Mucosa of stomach (tissue), 1 donor: ENCODE measurements around the gene SH3TC1.
A peak's percentile ranks its signal among the peaks of the same experiment; 100 is the strongest.

ENCODE experiments used
- H3K27me3 ChIP-seq: one replicate; pipeline ENCODE4 v1.7.0; 2013; ENCODE audit warnings: mild to moderate bottlenecking, low read length; ENCODE audit not compliant: control insufficient read depth, insufficient read depth
- H3K36me3 ChIP-seq: one replicate; pipeline ENCODE4 v1.7.0; 2013; ENCODE audit warnings: low read length; ENCODE audit not compliant: control insufficient read depth, insufficient read depth
- H3K4me1 ChIP-seq: one replicate; pipeline ENCODE4 v1.7.0; 2013; ENCODE audit warnings: mild to moderate bottlenecking, low read length; ENCODE audit not compliant: control insufficient read depth, insufficient read depth
- H3K4me3 ChIP-seq: one replicate; pipeline ENCODE4 v1.7.0; 2013; ENCODE audit warnings: low read length
- H3K9ac ChIP-seq: one replicate; pipeline ENCODE4 v1.7.0; 2013; ENCODE audit warnings: mild to moderate bottlenecking, low read length, moderate library complexity
- H3K9me3 ChIP-seq: one replicate; pipeline ENCODE4 v1.7.0; 2013; ENCODE audit warnings: mild to moderate bottlenecking, low read length, moderate library complexity; ENCODE audit not compliant: control insufficient read depth
- donor health status: Pancreatic carcinoma.

Gene SH3TC1

DNA sequence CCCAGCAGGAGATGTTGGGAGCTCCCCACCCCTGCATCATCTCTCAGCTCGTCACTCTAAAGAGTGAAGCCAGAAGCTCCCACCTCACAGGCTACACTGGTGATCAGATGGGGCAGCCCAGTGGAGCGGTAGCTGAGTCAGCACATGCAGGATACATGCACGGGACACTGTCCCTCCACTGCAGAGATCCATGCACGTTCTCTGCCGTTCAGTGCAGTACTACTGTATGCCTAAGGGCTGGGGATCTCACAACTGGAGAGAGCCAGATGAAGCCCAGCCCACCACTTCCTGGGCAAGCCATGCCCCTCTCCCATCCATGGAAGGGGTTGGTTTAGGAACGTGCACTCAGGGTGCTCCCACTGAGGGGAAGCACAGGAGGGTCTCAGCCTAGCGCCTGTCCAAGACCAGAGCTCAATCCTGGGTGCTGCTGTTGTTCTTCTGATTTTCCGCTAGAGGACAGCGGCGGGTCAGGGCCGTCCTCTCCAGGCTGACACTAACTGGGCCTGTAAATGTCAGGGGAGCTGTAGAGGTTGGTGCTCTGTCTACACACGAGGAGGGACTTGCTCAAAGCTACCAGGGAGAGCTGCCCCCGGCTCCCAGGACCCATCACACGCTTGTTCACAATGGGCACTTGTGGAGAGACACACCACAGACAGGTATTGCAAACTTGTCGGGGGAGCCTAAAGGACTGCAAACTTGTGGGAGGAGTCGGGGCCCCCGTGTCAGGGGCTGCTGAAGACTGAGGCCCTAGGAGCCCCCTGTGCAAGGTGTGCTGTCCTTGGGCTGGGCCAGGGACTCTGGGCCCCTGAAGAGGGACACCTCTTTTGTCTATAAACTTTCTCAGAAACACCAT is 22.3 kb upstream of the SH3TC1 start:
- peaks cover 21% of the 10 kb centered on the region for H3K4me1 ChIP-seq
- peaks cover 8% of the 10 kb centered on the region for H3K27me3 ChIP-seq
- no peaks in the 10 kb centered on the region for H3K9me3 ChIP-seq
- no peaks in the 10 kb centered on the region for H3K36me3 ChIP-seq
- H3K4me3 ChIP-seq, result no peak overlapping the region
- H3K9ac ChIP-seq, result no peak overlapping the region

DNA sequence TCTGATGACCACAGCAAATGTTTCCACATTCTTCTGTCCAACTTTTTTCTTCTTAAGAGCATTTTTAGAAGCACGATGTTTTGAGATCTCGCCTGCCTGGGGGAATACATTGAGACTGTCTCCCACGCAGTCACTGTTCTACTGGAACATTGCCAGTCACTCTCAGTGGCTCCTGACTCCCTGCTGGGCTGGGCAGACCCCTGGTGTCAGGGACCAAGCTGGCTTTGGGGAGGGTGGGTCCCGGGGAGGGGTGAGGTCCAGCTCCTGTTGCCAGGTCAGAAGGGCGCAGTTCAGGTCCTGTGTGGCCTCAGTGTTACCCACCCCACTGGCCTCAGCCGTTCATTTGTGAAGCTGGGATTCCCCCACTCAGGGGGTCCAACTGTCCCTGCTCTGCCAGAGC is 21.5 kb upstream of the SH3TC1 start:
- Histone ChIP-seq H3K9me3 (no peaks in the 10 kb centered on the region), H3K27me3 (peaks cover 8% of the 10 kb centered on the region), H3K36me3 (no peaks in the 10 kb centered on the region), H3K4me3 (no peak overlapping the region), H3K4me1 (peaks cover 29% of the 10 kb centered on the region), H3K9ac (no peak overlapping the region)

DNA sequence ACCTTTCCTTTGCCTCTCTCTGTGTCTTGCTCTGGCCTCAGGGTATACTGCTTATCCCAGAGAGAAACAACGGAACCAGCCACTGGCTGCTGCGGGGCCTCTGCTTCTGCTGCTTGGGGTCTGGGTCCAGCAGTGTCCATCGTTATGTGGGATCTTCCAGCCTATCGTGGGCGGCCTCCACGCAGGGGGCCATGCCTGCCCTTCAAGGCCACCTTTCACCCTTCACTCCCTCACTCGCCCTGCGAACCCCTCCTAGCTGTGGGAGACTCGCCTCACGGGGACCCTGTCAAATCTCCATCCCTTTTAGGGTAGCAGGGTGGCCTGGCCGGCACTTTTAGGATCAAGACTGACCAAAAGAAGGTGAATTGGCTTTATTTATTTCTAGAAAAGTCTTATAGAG is 21.1 kb upstream of the SH3TC1 start:
- Histone ChIP-seq H3K27me3 (peaks cover 8% of the 10 kb centered on the region), H3K36me3 (no peaks in the 10 kb centered on the region), H3K9me3 (no peaks in the 10 kb centered on the region), H3K4me3 (no peak overlapping the region), H3K4me1 (peaks cover 33% of the 10 kb centered on the region), H3K9ac (no peak overlapping the region)

DNA sequence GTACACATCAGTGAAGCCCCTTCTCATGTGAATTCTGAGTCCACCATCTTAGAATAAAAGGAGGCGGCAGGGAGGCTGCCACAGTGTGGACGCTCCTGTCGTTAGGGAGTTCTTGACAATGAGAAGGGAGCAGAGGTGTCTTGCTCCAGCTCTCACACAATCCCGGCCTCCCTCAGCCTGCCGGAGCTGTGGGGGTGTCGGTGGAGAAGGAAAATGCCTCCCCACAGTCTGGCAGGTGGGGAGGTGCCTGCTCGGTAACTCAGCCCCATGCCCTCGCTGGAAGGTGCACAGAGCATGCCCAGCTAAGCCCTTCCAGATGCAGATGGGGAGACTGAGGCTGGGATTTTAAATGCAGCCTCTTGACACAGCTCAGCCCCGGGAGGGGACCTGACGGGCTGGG is 20.0 kb upstream of the SH3TC1 start:
- Histone ChIP-seq H3K4me1 (peaks cover 44% of the 10 kb centered on the region), H3K27me3 (peaks cover 4% of the 10 kb centered on the region), H3K4me3 (no peak overlapping the region), H3K9me3 (no peaks in the 10 kb centered on the region), H3K9ac (no peak overlapping the region), H3K36me3 (no peaks in the 10 kb centered on the region)

DNA sequence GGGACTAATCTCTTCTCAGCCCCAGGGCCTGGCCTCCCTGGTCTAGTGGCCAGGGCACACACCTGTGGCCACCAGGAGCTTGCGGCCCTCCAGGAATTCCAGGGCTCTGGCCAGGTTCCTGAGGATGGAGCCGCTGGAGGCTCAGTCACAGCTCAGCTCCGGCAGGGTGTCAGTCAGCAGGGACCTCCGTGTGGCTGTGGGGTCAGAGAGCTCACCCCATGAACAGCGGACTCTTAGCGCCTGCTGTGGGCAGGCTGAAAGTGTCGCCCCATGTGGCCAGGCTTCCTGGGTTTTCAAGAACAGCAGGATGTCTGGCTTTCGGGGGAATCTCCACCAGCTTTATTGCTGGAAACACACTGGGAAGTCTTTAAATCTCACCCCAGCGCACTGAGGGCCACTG is 19.3 kb upstream of the SH3TC1 start:
- Histone ChIP-seq H3K9me3 (no peaks in the 10 kb centered on the region), H3K9ac (no peak overlapping the region), H3K4me3 (no peak overlapping the region), H3K36me3 (no peaks in the 10 kb centered on the region), H3K27me3 (peaks cover 4% of the 10 kb centered on the region), H3K4me1 (peaks cover 47% of the 10 kb centered on the region)

DNA sequence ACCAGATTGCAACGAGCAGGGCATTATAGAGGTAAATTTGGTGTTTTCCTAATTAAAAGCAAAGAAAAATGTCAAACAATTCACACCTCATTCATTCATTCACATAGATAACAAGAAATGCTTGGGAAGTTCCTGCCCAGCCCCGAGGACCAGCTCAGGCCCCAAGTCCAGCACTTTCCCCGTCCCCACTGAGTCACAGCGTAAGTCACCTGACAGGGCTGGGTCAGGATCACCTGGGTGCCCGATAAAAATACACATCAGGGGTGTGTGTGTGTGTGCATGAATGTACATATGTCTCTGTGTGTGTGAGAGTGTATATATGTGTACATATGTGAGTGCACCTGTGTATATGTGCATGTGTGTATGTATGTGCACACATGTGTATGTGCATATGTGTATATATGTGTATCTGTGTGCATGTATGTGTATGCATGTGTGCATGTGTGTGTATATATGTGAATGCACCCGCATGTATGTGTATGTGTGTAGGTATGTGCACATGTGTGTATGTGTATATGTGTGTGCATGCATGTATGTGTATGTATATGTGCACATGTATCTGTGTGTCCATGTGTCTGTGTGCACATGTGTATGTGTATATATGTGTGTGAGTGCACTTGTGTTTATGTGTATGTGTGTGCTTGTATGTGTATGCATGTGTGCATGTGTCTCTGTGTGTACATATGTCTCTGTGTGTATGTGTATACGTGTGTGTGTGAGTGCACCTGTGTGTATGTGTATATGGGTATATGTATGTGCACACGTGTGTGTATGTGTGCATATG is 18.6 kb upstream of the SH3TC1 start:
- peaks cover 4% of the 10 kb centered on the region for H3K27me3 ChIP-seq
- H3K4me1 ChIP-seq, result peaks cover 47% of the 10 kb centered on the region
- no peak overlapping the region for H3K9ac ChIP-seq
- H3K4me3 ChIP-seq, result no peak overlapping the region
- no peaks in the 10 kb centered on the region for H3K9me3 ChIP-seq
- no peaks in the 10 kb centered on the region for H3K36me3 ChIP-seq

DNA sequence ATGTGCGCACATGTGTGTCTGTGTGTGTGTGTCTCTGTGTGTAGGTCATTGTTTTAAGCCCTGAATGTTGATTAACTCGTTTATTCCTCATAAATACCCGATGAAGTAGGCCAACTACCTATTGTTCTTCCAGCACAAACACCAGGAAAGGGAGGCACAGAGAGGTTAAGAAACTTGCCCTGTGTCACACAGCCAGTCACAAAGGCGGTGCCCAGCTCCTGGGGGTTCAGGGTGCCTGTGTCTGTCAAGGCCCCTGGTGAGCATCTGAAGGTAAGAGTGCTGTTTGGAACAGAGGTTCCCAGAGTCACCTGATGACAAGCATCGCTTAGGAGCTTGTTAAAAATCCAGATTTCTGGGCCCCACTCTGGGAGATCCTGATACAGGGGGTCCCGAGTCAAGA is 18.0 kb upstream of the SH3TC1 start:
- no peaks in the 10 kb centered on the region for H3K9me3 ChIP-seq
- H3K4me1 ChIP-seq, result peaks cover 47% of the 10 kb centered on the region
- no peak overlapping the region for H3K9ac ChIP-seq
- peaks cover 4% of the 10 kb centered on the region for H3K27me3 ChIP-seq
- H3K36me3 ChIP-seq, result no peaks in the 10 kb centered on the region
- no peak overlapping the region for H3K4me3 ChIP-seq

DNA sequence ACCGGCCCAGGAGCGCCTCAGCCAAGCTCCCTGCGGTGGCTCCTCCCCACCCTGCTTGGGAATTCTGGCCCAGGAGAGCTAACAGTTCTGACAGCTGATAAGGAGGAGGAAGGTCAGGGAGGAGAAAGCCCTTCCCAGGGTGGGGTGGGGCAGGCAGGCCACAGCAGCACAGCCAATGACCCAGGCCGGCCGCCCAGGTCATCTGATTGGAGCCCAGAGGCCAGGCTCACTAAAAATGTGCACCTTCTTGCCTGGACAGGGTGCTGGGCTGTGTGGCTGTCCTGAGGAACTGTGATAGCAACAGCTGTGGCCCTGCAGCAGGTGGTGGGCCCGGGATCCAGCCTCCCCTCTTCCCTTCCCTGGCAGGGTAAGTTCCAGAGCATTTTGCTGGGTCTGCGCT is 17.2 kb upstream of the SH3TC1 start:
- H3K27me3 ChIP-seq, result no peaks in the 10 kb centered on the region
- H3K9ac ChIP-seq, result peak overlapping the region; percentile 25
- no peak overlapping the region for H3K4me3 ChIP-seq

DNA sequence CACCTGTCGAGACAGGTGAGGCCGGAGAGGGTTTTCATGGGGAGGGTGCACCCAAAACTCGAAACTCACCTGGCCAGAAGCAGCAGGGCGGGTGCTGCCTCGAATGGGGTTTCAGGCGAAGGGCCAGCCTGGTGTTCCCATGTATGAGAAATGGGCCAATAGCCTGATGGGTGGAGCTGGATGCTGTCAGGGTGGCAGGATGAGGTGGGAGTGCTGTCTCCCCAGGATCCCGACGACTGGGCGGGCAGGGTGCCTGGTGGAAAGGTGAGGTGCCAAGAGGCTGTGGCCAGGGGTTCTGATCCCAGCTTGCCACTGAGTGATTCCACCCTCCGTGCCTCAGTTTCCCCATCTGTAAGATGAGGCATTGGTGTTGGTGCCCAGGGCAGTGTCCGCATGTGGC is 16.8 kb upstream of the SH3TC1 start:
- H3K4me1 ChIP-seq, result peaks cover 48% of the 10 kb centered on the region
- H3K4me3 ChIP-seq, result no peak overlapping the region
- H3K36me3 ChIP-seq, result no peaks in the 10 kb centered on the region
- H3K27me3 ChIP-seq, result no peaks in the 10 kb centered on the region
- H3K9me3 ChIP-seq, result no peaks in the 10 kb centered on the region
- peak overlapping the region; percentile 25 for H3K9ac ChIP-seq

More for the DNA sequence above, 17.2 kb upstream of the SH3TC1 start:
- Histone ChIP-seq H3K9me3 (no peaks in the 10 kb centered on the region), H3K4me1 (peaks cover 47% of the 10 kb centered on the region), H3K36me3 (no peaks in the 10 kb centered on the region)

DNA sequence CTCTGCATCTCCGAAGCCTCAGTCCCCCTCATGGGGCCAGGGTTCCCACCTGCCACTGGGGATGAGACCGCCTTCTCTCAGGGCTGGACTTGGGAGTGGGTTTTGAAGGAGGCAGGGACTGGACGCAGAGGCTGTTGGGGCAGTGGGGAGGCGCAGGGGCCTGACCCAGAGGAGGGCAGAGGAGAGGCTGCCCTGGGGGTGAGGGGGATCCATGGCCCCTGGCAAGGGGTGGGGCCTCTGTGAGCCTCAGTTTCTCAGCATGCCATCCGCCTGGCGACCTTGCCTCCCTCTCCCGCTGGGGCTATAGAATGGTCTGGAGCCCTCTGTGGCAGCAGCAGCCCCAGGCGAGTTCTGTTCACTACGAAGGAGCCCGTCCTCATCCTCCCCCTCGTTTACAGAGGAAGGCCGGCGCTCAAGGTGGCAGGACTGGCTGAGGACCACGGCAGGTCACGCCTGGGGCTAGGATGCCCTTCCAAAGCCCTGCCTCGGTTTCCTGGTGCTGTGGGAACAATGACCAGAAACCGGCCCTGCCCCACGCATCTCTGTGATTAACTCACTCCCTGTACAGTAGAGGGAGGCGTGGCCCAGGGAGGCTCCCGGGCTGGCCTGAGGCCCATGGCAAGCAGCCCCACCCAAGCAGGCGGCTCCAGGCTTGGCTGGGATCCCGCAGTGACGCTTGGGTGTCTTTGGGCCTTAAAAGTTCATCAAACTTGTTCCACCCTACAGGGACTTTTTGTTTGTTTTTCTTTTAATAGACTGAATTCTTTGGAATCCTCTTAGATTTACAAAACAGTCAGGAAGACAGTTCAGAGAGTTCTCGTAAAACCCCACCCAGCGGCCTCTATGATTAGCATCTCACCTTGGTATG is 16.0 kb upstream of the SH3TC1 start:
- Histone ChIP-seq H3K9ac (peak overlapping the region; percentile 25), H3K27me3 (no peaks in the 10 kb centered on the region), H3K4me3 (no peak overlapping the region), H3K4me1 (peaks cover 56% of the 10 kb centered on the region), H3K9me3 (no peaks in the 10 kb centered on the region), H3K36me3 (no peaks in the 10 kb centered on the region)

DNA sequence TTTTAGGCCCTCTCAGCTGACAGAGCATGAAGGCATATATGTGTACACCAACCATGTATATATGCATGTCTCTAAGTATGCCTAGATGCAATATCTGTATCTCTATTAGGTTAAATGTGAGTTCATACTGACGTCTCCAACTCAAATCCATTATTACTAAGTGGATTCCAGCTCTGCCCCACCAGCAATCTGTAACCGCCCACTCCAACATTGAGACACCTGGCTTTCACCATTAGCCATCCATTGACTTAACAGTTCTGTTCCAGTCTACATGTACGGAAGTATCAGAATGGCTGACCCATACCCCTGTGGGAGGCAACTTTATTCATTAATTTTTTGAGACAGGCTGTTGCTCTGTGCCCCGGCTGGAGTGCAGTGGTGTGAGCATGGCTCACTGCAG is 15.0 kb upstream of the SH3TC1 start:
- Histone ChIP-seq H3K9ac (no peak overlapping the region), H3K36me3 (no peaks in the 10 kb centered on the region), H3K27me3 (no peaks in the 10 kb centered on the region), H3K9me3 (no peaks in the 10 kb centered on the region), H3K4me1 (peaks cover 66% of the 10 kb centered on the region), H3K4me3 (no peak overlapping the region)
